GM19328 (cell line): ENCODE measurements around the gene PUS7L.
A peak's percentile ranks its signal among the peaks of the same experiment; 100 is the strongest.

ENCODE experiments used
- ATAC-seq: cut with Tn5 transposase; IDR thresholded peaks from one replicate; pipeline ENCODE4 v1.9.1; 2021; ENCODE audit warnings: mild to moderate bottlenecking, moderate library complexity; ENCODE audit not compliant: unreplicated experiment

Gene PUS7L, protein sequence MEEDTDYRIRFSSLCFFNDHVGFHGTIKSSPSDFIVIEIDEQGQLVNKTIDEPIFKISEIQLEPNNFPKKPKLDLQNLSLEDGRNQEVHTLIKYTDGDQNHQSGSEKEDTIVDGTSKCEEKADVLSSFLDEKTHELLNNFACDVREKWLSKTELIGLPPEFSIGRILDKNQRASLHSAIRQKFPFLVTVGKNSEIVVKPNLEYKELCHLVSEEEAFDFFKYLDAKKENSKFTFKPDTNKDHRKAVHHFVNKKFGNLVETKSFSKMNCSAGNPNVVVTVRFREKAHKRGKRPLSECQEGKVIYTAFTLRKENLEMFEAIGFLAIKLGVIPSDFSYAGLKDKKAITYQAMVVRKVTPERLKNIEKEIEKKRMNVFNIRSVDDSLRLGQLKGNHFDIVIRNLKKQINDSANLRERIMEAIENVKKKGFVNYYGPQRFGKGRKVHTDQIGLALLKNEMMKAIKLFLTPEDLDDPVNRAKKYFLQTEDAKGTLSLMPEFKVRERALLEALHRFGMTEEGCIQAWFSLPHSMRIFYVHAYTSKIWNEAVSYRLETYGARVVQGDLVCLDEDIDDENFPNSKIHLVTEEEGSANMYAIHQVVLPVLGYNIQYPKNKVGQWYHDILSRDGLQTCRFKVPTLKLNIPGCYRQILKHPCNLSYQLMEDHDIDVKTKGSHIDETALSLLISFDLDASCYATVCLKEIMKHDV

DNA sequence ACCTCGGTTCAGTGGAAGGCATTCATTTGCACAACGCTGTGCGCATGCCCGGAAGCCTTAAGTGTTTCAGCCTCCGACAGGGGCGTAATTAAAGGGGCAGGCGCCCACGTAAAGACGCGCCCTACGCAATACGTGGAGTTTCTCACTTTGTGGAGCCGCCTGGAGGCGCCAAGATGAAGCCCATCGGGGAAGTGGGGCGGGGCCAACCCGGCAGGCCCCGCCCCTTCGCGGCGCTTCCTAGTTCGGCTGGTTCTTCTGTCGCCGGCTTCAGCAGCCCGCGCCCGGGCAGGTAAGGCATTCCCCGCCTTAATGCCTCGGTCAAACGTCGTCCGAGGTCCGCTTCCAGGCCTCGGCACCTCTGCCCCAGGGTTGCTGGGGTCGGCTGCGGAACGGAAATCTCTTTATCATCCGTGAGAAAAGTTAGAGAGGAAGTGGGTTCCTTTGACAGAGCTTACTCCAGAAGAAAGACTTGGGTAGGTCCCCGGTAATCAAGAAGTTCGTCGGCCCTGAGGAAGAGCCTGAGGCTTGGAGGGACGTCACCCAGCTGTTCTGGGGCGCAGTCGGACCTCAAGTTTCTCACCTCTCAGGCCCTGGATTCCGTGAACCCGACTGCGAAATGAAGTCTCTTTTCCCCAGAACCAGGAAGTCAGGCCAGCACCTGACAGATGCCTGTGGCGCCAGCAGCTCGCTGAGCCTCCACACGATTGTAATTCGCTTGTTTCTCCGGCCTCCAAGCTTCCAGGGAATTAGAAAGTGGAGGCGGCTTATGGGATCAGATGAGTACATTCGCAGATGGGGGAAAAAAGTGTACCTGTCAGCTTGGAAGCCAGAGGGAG lies at the start of gene PUS7L, which contains the start of gene IRAK4:
Gene PUS7L (minus strand): TSS at position 63 of the 836 bp plus-strand sequence. CDS start 3,545 bp downstream, outside the sequence.
Gene IRAK4 (plus strand): TSS at position 224 of the 836 bp plus-strand sequence. CDS start 9,161 bp downstream, outside the sequence.
- peak; percentile 96 for ATAC-seq

GRCh38 chr12:43807386-43807785 lies 48.8 kb upstream of the PUS7L start:
- no peak for ATAC-seq

DNA sequence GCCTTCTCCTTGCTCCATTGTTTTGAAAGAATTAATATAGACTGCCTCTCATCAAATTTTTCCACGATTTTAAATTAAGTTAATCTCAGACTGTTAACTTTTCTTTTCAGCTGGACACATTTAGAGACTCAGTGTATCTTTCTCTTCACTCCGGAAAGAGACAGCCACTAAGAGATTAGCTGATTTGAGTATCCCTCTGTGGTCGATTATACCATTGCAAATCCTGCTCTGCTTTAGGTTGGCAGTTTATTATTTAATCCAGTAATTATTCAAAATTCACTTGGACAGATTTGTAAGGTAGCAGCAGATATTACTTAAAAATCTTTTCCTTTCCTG lies 48.1 kb upstream of the PUS7L start:
- ATAC-seq: no peak

GRCh38 chr12:43805860-43806736 lies 47.5 kb upstream of the PUS7L start, which contains the start of gene TWF1:
Gene TWF1, minus strand, starts transcription at chr12:43806317. Its CDS starts 72 bp downstream, at chr12:43806245.
- ATAC-seq: peak; percentile 95

GRCh38 chr12:43805149-43805859 lies 46.7 kb upstream of the PUS7L start:
- ATAC-seq: no peak

- no peak for ATAC-seq
These were observed 39.1 kb upstream of the PUS7L start for GRCh38 chr12:43797561-43798217.

- ATAC-seq: no peak
These were observed 37.2 kb upstream of the PUS7L start for GRCh38 chr12:43795716-43796280.

GRCh38 chr12:43789941-43790340 lies 31.4 kb upstream of the PUS7L start:
- ATAC-seq: no peak

DNA sequence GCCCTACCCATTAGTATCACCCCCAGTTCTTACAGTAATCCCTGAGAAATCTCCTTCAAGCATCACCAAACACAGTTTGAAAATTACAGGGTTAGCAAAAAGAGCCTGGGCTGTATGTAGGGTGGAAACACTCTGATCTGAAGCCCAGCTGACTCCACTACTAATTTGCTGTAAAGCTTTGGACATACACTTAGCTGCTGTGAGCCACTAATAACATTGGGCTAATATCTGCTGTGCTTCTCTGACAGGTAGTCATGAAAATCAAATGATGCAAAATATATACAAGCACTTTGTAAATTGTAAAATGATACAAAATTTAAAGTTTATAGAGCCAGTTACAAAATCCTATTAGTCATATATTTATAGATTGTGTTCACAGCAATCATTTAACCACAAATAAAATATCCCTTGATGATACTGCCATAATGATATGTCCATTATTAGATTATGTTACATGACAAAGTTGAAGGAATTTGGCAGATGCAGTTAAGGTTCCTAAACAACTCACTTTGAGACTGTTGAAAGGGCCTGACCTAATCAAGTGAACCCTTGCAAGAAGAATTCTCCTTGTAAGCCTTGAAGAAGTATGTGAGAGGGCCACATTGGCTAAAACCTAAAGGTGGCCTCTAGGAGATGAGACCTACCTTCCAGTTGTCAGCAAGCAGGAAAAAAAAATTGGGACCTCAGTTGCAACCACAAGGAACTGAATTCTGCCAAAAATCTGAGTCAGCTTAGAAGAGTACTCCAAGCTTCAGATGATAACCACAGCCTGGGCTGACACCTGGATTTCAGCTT lies 28.5 kb upstream of the PUS7L start:
- ATAC-seq: no peak

DNA sequence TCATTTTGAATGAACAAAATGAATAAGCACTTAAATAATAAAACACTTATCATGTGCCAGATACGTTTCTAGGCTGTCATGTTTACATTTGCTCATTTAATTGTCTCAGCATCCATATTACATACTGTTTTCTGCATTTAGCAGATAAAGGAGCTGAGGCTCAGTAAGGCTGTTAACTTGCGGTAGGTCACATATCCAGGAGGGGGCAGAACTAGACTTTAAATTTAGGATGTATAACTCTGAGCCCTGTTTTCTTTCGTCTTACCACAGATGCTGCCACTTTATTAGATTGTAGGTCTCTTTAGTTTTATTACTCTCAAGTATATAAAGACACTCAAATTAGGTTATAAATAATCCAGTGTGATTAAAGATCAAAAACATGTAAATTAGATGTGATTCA lies 17.9 kb upstream of the PUS7L start:
- no peak for ATAC-seq

DNA sequence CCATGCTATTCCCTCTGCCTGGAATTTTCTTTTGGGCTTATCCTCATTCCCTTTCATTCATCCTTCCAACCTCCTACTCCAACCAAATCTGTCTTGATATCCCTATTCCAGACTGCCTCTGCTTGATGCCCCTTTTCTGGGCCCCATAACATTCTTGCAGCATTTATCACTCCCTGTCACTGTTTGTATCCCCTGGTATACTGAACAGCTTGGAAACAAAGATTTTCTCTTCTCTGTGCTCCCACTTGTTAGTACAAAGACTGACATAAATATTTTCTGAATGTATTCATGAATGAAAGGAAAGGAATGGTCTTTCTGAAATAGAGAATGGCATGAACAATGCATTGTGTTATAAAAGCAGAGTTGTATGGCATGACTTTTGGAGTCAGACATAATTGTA lies 7.7 kb upstream of the PUS7L start:
- no peak for ATAC-seq

- ATAC-seq: no peak
These were observed 5.9 kb upstream of the PUS7L start for GRCh38 chr12:43764528-43764927.

- no peak for ATAC-seq
These were observed 5.2 kb upstream of the PUS7L start for GRCh38 chr12:43763769-43764168.

GRCh38 chr12:43762596-43762995 lies 4.0 kb upstream of the PUS7L start:
- ATAC-seq: no peak

GRCh38 chr12:43761500-43761899 lies 2.9 kb upstream of the PUS7L start:
- ATAC-seq: no peak

- no peak for ATAC-seq
These were observed 1.8 kb upstream of the PUS7L start for GRCh38 chr12:43760396-43760795.

DNA sequence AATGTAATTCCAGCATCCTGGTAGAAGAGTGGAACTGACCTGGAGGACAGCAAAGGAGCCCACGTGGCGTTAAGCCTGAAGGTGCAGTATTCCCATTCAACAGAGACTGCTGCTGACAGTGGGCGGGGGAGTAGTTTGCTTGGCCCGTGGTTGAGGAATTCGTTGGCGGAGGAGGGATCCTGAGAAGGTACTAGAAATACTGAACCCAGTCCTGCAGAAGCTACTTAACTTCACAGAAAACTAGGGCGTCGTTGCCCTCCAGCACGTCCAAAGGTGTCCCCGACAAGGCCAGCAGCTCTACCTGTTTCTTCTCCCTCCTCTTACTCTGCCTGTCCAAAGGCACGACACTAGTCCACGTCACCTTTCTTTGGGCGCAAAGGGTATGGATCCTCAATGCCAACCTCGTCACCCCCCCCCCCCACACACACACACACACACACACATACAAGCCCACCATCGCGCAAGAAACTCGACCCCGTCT lies 303 bp downstream of the PUS7L start:
- peak; percentile 0 for ATAC-seq

DNA sequence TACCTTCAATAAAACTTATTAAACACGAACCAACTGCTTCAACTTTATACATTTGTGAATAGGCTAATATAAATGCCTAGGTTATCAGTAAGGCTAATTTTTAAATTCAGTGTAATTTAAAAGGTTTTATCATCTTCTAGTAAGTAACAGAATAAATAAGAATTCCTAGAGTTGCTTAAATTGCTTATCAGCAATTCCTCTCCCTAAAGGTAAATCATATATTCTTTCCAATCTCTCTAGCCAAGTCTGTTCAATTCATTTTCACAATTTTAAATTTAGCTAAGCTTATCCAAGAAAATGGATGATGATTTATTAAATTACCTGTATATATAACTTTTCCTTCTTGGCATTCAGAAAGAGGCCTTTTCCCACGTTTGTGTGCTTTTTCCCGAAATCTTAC lies 4.6 kb downstream of the PUS7L start:
- ATAC-seq: no peak
